Measurements from ENCODE around the gene TRIM27. TPM values are rescaled to one million over a fixed set of nuclear protein-coding genes. Genes with fewer than 3 reads are reported as not detected.
"Not testable (repeated sequence)": the region's sequence is repeated elsewhere in the genome, so short reads cannot be mapped to it uniquely, and the experiment has no call there.

Gene TRIM27
- total RNA-seq, 1 donor from 2014 or later = 62.1 TPM

GRCh38 chr6:28854405-28854804 lies 69.4 kb downstream of the TRIM27 start:
- H3K27ac ChIP-seq (ENCODE audit: low read depth, low read length); H3K9ac ChIP-seq (ENCODE audit: low read depth in 1 of 3, low read length in 3 of 3): not testable (repeated sequence)

More at GRCh38 chr6:28854405-28854804, 69.4 kb downstream of the TRIM27 start:
- not testable (repeated sequence) for H3K4me1 ChIP-seq (ENCODE audit: control insufficient read depth in 3 of 3, insufficient read depth in 3 of 3, low read length in 3 of 3); H3K4me3 ChIP-seq (ENCODE audit: low read length in 3 of 3); H3K27me3 ChIP-seq (ENCODE audit: control insufficient read depth in 3 of 3, insufficient read depth in 3 of 3, low read length in 3 of 3); H3K9me3 ChIP-seq (ENCODE audit: control insufficient read depth in 3 of 3, low read length in 3 of 3); H3K36me3 ChIP-seq (ENCODE audit: control insufficient read depth in 3 of 3, insufficient read depth in 3 of 3, low read length in 3 of 3)

Small RNA genes lying within 50 kb of the gene (small RNA-seq; reads per million reads assigned to genes)
- not detected for gene RNU6-930P

Other genes with a start within 250 kb of the TRIM27 start
- gene ZNF311, start 81.3 kb upstream of the TRIM27 start, total RNA-seq = 1.6 TPM
- gene OR2W1, start 121.2 kb upstream of the TRIM27 start, total RNA-seq = not detected
- gene OR2B3, start 163.3 kb upstream of the TRIM27 start, total RNA-seq = not detected
- gene OR2J1, start 175.5 kb upstream of the TRIM27 start, total RNA-seq = not detected
- gene OR2J3, start 184.1 kb upstream of the TRIM27 start, total RNA-seq = not detected
- gene OR2J2, start 246.9 kb upstream of the TRIM27 start, total RNA-seq = not detected

Measured in skeletal muscle tissue (tissue), 5 donors.